Fibroblast of upper back skin (primary cell): ENCODE data around the gene BANK1.
A peak's percentile ranks its signal among the peaks of the same experiment; 100 is the strongest.
"Not testable (repeated sequence)": the region's sequence is repeated elsewhere in the genome, so short reads cannot be mapped to it uniquely, and the experiment has no call there.

Experiments
- DNase-seq: peaks from one replicate; pipeline ENCODE4 v3.0.0-alpha.2; 2013

The BANK1 gene

DNA sequence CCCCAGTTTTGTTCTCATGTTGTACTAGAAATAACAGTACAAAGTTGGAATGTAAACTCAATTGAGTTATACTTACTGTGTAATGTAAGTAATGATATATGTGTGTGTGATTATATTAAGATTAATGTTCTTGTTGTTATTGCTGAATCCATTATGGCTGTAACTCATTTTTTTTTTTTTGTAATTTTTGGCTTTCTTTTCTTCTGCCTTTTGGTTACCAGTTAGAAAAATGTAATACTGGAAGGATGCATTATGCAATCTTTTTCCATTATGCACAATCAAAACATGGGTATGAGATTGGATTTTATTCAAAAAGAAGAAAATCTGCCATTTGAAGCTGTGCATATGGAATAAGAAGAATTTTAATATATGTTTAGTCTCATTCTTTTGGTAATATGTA, 34.0 kb downstream of the BANK1 start:
- DNase-seq, result peak; percentile 53

DNA sequence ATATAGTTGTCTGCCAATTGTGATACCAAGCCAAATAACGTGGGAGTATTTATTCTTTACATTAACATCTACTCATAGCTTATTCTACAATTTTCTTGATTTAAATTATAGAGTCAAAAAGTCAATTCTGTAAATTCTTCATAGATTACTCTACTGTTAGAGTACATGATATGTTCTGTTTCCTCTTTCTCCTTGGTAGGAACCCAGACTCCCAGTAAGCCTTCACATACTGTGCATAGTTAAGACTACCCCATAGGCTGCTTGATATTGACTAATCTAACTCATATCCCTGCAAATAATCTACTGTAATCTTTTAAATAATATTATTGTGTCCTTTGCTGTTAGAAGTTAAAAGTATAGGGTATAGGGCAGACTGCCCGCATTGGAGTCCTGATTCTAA, 35.4 kb downstream of the BANK1 start:
- no peak for DNase-seq

DNA sequence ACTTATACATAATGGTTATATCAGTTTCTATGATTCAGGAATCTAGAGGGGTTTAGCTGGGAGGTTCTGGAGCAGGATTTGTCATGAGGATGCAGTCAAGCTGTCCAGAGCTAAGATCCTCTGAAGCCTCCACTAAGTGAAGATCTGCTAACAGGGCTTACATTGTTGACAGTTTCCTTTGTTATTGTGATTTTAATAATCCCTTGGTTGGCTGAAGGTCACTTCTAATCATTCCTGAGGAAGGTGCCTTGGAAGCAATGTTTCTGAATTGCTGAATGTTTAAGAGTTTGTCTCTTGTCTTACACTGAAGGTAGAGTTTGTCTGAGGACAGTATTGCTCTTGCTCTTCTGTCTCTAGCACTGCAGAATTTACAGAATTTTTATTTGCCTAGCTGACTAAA, 41.3 kb downstream of the BANK1 start:
- DNase-seq, result no peak

DNA sequence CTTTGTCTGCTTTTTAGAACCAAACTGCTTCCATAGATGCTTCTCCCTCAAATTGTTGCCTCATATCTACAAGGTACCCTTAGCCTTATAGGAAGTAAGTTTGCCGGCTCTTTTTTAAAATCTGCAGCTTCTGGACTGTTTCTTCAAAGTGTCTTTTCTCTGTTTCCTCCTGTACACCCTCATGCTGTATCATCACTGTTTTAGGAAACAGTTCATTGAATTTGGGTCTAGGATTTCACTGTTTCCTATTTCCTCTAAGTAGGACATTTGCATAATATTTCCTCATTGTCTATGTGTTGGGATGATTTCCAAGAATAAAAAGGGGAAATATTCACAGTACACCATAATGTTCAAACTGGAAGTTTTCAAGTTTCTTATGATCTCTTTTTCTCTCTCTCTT, 43.0 kb downstream of the BANK1 start:
- DNase-seq, result no peak

DNA sequence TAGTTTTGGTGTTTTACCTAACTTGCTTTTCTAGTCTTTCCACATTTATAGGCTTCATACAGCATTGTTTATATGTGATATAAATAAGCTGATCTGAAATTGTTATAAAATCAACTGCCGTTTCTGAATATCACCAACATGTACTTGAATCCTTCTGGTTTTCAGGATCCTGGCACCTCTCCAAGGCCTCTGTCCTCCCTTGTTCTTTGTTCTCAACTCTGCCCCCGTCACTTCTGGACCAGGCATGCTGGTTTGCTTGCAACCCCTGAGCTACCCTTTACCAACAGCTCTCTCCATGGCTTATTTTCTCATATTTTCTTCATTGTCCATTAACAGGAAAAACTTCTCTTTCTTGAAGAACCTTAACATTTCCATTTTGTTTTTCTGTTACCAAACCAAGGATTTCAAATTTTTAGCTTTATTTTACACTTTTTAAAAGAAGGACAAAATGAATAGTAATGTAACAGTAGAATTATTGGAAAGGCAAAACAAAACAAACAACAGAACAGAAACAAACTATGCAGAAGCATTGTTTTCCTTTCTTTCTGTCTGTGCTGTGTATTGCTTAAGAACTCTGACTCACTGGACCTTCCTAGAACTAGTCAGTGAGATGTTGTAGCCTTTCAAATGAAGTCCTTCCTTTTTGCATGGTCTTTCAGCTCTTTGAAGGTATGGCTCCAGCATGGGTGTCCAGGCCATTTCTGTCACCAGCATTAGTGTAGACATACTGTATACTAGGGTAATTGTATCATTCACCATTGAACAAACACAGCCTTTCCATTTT, 44.8 kb downstream of the BANK1 start:
- peak; percentile 36 for DNase-seq

DNA sequence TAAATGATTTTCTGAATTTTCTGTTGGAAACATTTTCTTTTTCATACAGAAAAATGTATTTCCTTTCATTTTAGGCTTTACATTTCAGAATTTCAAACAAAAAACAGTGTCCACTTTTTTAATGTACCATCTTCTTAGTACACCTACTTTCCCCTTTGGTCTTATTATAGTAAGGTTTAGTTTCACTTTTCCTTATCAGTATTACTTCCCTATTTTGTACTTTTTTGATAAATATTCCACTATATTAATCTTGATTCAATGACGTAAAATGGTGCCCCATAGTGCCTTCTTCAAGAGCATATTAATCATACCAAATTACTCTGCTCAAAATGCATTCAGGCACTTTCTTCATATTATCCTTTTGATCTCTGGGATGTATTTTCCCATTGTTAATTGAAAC, 52.5 kb downstream of the BANK1 start:
- no peak for DNase-seq

DNA sequence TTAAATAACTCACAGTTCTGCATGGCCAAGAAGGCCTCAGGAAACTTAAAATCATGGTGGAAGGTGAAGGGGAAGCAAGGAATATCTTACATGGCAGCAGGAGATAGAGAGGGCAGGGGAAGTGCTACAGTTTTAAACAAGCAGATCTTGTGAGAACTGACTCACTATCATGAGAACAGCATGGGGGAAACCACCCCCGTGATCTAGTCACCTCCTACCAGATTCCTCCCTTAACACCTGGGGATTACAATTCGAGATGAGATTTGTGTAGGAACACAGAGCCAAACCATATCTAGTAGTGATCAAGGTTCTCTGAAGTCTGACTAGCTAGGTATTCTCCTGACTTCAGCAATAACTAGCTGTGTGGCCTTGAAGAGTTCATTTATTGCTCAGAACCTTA, 56.0 kb downstream of the BANK1 start:
- no peak for DNase-seq

DNA sequence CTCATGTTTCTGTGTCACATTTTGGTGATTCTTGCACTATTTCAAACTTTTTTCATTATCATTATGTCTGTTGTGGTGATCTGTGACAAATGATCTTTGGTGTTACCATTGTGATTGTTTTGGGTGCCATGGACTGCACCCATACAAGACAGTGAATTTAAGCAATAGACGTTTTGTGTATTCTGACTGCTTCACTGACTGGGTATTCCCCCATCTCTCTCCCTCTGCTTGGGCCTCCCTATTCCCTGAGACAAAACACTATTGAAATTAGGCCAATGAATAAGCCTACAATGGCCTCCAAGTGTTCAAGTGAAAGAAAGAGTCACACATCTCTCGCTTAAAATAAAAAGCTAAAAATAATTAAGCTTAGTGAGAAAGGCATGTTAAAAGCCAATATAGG, 60.2 kb downstream of the BANK1 start:
- no peak for DNase-seq

DNA sequence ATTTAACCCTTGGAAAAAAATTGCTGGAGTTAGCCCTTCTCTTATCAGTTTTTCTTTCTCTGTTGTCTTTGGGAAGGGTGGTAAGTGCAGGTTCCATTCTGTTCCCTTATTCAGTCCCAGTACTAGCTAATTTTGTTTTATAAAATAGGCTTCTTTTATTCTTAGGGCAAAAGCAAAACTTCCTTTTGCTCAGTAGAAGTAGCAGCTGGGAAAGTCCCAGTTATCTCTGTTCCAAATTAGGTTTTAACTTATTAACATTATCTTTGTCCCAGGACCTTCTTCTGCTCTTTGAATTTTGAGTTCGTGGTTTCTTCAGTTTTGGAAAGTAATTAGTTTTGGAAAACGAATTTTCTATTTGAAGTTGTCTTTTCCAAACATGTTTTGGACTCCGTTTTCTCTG, 61.1 kb downstream of the BANK1 start:
- no peak for DNase-seq

DNA sequence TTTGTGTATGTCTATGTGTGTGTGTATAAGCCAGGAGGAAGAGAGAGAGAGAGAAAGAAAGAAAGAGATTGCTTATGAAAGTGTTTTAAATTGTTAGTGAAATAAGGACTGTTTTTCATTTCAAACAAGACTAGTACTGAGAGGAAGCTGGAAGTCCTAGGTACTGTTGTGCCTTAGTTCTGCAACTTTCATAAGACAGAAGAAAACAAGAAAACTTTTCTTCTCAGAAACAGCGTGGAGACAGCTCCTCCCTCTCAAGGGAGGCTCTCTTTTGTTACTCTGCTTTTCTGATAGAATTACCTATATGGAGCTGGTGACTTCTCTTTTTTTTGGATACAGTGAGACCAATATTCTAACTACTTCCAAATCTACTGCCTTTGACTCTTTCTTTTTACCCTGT, 62.5 kb downstream of the BANK1 start:
- no peak for DNase-seq

DNA sequence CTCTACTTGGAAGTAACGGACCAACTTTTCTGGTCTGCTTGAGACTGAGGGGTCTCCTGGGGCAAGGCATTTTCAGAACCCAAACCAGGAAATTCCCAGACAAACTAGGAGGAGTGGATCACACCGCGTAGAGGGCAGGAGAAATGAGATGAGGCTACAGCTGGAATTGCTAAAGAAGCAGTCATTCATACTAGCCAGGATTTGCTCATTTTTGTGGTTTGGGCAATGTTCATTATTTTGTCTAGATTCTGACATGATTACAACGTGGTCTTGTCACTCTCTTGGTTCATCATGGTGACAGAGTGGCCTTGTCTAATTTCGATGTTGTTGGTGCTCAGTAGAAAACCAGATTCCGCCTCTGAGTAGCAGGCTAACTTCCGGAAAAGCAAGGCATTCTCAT, 63.2 kb downstream of the BANK1 start:
- DNase-seq, result peak; percentile 74

DNA sequence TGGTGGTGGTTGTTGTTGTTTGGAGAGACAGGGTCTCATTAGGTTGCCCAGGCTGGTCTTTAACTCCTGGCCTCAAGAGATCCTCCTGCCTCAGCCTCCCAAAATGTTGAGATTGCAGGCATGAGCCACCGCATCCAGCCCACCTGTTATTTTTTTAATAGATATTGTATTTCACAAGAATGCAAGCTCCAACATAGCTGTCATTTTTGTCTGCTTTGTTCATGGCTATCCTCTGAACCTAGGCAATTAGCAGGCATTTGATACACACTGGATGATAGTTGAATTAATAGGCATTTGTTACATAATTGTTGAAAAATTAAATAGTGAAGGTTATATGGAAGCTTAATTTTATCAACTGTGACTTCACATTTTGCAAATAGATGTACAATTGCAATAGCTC, 64.7 kb downstream of the BANK1 start:
- no peak for DNase-seq

DNA sequence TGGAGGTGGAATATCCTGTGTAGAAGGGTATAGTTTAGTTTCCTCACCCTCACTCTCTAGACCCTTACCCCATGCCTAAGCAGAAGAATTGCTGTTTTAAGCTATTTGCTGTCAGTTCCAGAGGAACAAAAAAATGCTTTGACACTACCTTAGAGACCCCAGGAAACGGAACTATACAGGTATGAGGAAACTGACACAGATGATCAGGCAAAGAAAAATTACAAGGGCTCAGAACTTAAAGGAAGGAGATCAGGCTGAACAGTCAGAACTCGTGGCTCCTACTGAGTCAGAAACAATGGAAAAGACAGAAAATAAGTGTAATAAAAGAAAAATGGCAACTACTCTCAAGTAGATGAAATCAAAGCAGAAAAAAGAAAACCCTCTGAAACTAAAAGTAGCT, 65.6 kb downstream of the BANK1 start:
- no peak for DNase-seq

DNA sequence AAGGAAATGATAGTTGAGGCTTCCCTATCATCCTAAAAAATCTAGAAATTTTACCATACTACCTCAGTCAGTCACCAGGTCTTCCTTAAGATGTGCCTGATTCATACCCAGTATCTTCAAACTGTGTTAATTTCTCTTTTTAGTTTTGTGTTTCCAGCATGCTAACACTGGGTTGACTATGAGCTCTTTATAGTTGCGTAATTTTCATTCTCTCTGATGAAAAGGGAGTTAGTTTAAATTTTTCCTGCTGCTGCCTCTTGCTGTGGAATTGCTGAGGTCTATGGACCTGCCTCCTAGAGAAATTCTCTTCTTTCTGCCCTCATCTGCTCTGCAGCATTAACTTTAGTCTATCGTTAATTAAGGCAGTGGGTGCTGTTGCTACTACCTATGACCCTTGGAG, 66.6 kb downstream of the BANK1 start:
- no peak for DNase-seq

DNA sequence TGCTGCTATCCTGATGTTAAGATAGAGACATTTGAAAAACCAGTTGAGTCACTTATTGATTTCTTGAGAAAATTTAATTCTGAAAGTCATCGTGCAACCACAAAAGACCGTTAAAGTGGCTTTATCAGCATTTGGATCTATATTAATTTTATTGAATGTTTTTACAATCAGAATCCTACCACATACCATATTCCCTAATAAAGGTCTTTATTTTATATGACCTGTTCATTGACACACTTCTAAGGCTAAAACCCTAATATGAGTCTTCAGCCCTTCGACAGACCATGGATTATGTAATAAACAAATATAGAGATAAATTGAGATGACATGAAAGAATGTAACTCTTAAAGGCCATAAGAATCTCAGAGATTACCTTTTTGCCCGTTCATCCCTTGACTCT, 68.1 kb downstream of the BANK1 start:
- no peak for DNase-seq

DNA sequence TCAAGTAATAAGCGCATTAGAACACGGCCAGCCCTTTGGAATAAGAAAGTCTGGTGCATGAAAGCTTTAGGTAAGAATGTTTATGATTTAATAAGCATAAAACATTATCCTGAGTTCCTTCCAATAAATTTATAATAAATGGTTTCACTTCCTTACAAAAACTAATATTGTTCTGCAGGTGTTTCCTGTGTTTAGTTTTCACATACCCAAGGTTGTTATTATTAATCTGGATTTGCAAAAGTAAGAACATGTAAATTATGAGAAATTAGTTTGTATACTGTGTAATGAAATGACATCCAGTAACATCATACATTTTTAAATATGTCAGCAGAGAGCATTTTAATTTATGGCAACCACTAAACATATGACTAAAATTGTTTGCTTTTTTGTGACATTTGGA, 72.1 kb downstream of the BANK1 start:
- DNase-seq, result no peak

DNA sequence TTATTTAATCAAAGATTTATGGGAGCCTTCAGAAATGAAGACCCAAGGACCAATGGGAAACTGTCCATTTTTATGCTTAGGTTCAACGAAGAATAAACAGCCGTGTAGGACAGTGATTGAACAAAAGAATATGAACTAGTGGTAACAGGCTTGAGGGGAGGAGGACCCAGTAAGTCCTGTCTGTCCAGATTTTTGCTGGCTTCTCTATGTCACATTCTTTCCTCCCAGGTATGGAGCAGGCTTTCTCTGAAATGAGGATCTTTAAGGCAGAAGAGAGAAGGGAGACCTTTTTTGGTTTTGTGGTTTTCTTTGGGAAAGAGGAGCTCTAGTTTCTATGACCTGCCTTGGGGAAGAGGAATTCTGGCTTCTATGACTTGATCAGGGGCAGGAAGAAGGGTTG, 74.1 kb downstream of the BANK1 start:
- no peak for DNase-seq

DNA sequence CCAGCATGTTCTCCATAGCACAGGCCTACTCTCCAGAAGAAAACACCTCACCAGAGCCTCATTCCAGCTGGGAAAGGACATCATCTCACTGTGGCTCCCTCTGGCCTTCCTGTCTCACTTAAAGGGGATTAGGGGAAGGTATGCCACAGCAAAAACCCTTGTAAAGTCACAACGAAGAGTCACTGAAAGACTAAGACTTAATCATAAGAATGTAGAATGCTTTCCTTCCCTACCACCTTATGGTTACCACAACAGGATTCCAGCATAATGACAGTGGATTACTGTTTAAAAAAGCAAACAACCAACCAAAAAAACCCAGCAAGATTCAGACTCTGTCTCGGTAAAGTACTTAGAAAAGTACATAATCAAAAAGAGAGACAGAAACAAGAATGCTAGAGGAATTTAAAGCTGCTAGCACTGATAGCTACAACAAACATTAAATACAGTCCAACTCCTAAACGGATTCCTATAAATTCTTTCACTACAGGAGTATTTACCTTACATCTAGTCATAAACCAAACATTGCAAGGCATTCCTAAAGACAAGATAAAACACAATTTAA, 75.1 kb downstream of the BANK1 start:
- DNase-seq, result peak; percentile 36

DNA sequence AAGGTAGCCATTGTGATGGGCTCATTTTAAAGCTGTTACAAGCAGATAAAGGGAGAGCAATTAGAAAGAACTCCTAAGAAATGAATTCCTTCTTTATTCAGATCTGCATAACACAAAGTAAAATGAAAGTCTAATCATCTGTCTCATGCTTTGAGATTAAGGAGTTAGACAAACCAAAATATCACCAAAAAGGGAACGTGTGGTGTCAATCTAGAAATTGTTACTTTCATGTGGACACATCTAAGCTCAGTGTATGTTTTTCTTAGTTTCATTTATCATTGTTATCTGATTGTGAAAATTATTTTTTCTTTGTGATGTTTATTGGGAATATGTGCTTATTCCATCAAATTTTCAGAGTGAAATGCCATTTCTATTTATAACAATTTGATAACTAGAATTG, 80.3 kb downstream of the BANK1 start:
- no peak for DNase-seq

DNA sequence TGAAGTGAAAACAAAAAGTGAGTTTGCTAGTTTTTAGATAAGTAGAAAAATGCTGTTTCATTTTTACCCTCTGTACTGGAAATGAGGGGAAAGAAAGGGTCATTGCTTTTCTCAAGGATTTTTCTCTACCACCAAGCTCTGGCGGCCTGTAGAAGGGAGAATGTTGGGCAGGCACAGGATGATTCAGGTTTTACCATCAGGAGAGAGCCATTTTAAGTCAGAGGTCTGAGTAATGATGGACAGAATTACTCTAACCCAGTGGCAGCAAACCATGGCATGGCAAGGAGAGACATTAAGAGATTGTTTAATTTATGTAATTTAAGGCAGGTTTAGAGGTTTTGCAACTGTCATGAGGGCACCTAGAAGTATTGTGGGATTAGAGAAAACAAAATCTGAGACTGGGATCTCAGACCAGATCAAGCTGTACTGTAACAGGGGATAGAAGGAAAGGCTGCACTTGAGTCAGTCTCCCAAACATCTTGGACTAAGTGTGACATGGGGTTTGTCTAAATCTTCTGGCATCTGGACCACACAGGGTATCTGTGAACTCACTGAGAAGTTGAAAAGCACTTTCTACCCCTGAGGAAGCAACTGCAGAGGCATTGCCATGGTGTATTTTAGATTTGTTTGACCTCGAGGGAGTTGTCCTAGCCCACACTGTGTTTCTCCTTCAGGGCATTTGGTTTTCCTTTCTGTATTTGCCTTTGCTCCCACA, 81.6 kb downstream of the BANK1 start:
- DNase-seq, result no peak

DNA sequence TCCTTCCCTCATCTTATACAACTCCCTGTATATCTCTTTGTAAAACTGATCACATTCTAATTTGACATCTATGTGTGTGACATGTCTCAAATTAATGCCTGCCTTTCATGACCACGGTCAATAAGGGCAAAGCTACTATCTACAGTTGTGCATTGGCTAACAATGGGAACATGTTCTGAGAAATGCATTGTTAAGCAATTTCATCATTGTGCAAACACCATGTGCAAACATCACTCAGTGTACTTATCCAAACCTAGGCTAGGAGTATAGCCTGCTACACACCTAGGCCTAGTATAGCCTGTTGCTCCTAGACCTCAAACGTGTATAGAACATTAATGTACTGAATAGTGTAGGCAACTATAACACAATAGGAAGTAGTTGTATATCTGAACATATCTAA, 95.0 kb downstream of the BANK1 start:
- DNase-seq, result no peak

DNA sequence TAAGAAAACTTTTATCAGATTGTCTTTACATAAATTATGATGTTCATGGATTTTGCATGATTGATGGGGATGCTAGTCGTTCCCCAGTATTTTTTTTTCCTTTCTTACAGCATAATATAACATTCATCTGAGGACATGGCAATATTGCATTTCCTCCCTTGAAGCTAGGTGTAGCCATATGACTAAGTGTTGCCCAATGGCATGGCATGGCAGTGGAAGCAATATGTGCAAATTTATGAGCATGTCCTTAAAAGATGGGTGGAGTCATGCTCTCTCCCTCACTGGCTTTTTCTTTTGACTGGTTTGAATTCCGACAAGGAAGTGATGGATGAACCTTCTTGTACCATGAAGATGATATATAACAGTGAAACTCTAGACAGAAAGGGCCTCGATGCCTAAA, 96.3 kb downstream of the BANK1 start:
- DNase-seq, result no peak

DNA sequence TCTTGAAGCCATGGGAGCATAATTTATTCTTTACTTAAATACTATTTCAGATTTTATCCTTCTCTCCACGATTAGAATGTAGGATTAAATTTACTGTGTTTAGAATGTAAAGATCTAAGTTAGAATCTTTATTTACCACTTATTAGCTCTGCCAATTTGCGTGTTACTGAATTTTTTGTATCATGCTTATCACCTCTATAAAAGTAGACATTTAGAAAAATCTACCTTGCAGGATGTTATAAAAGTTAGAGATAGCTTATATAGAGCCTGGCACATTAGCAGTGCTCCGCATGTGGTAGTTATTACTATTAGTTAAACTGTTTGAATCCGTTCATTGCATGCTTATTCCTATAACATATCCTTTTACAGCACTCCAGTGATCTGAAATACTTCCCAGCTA, 97.9 kb downstream of the BANK1 start:
- DNase-seq, result no peak

DNA sequence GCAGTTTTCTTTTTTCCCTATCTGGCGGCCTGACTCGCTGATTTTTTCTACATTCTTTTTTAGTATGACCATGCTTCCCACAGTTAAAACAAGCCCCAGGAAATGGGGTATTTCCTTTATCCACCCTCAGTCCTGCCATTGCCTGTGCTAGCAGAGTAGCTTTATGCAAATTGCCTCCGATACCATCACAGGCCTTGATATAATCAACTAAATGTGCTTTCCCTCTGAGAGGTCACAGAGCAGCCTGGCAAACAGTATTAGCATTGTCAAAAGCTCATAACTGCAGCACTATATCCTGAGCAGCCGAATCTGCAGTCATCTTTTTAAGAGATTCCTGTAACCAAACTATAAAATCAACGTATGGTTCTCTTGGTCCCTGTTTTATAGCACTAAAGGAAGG, 115.0 kb downstream of the BANK1 start:
- not testable (repeated sequence) for DNase-seq
